IMR-90 (cell line): ENCODE results near the gene GNAT1. TPM values are rescaled to one million over a fixed set of nuclear protein-coding genes. Genes with fewer than 3 reads are reported as not detected.
A peak's percentile ranks its signal among the peaks of the same experiment; 100 is the strongest.

Source experiments
- ATAC-seq: fragments of 200-7000 bp; cut with Tn5 transposase; 2 replicates; pipeline ENCODE4 v1.9.1; 2020; ENCODE audit warnings: low read depth, mild to moderate bottlenecking, moderate library complexity
- BruUV-seq: library from RNA; stranded (reverse); fragments of 400-500 nt; replicated peaks from 2 replicates; lab custom pipeline; 2021; lab: Mats Ljungman, UMichigan
- CTCF ChIA-PET: fragments of 300-600 bp; formaldehyde crosslinking; extraction: SDS; loops from one replicate; lab custom pipeline; 2021; ENCODE audit warnings: antibody characterized with exemption; lab: Yijun Ruan, JAX
- POLR2A ChIA-PET: fragments of 300-600 bp; sonication (Branson Sonifier 250); formaldehyde crosslinking; loops from one replicate; lab custom pipeline; 2022; ENCODE audit warnings: antibody characterized with exemption; ENCODE audit not compliant: unreplicated experiment; lab: Charles Lee
- DNase-seq: peaks from one replicate; pipeline ENCODE4 v3.0.0; 2013
- H2AFZ ChIP-seq: replicated peaks from 2 replicates; pipeline ENCODE3; 2013; ENCODE audit warnings: low read length, mild to moderate bottlenecking; ENCODE audit not compliant: poor library complexity
- H2AK5ac ChIP-seq: 2 replicates; pipeline ENCODE4 v1.6.1; 2013; ENCODE audit warnings: low read depth, low read length, inconsistent platforms
- H2AK9ac ChIP-seq: replicated peaks from 2 replicates; pipeline ENCODE3; 2013; ENCODE audit warnings: mild to moderate bottlenecking, low read depth, low read length, moderate library complexity; ENCODE audit not compliant: poor library complexity
- H2BK120ac ChIP-seq: 2 replicates; pipeline ENCODE4 v1.6.1; 2013; ENCODE audit warnings: low read depth, low read length, inconsistent platforms
- H2BK15ac ChIP-seq: 3 replicates; pipeline ENCODE4 v1.6.1; 2013; ENCODE audit warnings: low read depth, low read length, inconsistent platforms
- H2BK20ac ChIP-seq: 2 replicates; pipeline ENCODE4 v1.6.1; 2013; ENCODE audit warnings: low read depth, mild to moderate bottlenecking, inconsistent platforms, low read length, moderate library complexity
- H2BK5ac ChIP-seq: 2 replicates; pipeline ENCODE4 v1.6.1; 2013; ENCODE audit warnings: mild to moderate bottlenecking, low read depth, low read length, inconsistent platforms; ENCODE audit not compliant: poor library complexity, severe bottlenecking
- H3K14ac ChIP-seq: replicated peaks from 2 replicates; pipeline ENCODE4 v1.6.1; 2013; ENCODE audit warnings: low read depth, low read length, inconsistent platforms
- H3K18ac ChIP-seq: 2 replicates; pipeline ENCODE4 v1.6.1; 2013; ENCODE audit warnings: low read depth, low read length, control low read depth
- H3K23ac ChIP-seq: 2 replicates; pipeline ENCODE4 v1.6.1; 2013; ENCODE audit warnings: low read depth, low read length, inconsistent platforms
- H3K27ac ChIP-seq: 2 replicates; pipeline ENCODE4 v1.5.1; 2013; ENCODE audit warnings: mild to moderate bottlenecking, control low read depth, low read length; ENCODE audit not compliant: insufficient read depth
- H3K27me3 ChIP-seq: 2 replicates; pipeline ENCODE4 v1.6.1; 2013; ENCODE audit warnings: low read length; ENCODE audit not compliant: control insufficient read depth, insufficient read depth
- H3K36me3 ChIP-seq: 2 replicates; pipeline ENCODE4 v1.6.1; 2013; ENCODE audit warnings: low read length, mixed read lengths; ENCODE audit not compliant: control insufficient read depth, insufficient read depth
- H3K4ac ChIP-seq: 2 replicates; pipeline ENCODE4 v1.6.1; 2013; ENCODE audit warnings: low read depth, low read length, inconsistent platforms
- H3K4me1 ChIP-seq: 2 replicates; pipeline ENCODE4 v1.6.1; 2013; ENCODE audit warnings: low read length, mixed read lengths; ENCODE audit not compliant: control insufficient read depth, insufficient read depth
- H3K4me2 ChIP-seq: 2 replicates; pipeline ENCODE4 v1.6.1; 2013; ENCODE audit warnings: low read depth, mild to moderate bottlenecking, control low read depth, low read length, moderate library complexity
- H3K4me3 ChIP-seq: 2 replicates; pipeline ENCODE4 v1.5.1; 2013; ENCODE audit warnings: low read depth, mild to moderate bottlenecking, control low read depth, low read length, moderate library complexity; ENCODE audit not compliant: insufficient read depth
- H3K56ac ChIP-seq: 2 replicates; pipeline ENCODE4 v1.6.1; 2013; ENCODE audit warnings: low read length, inconsistent platforms; ENCODE audit not compliant: insufficient read depth; ENCODE audit errors: extremely low read depth
- H3K79me1 ChIP-seq, 2 experiments: 2 replicates each; pipeline ENCODE4 v1.6.1; 2013; ENCODE audit warnings: low read length in 2 of 2, inconsistent platforms in 1 of 2, low read depth in 1 of 2
- H3K9ac ChIP-seq: 2 replicates; pipeline ENCODE4 v1.6.1; 2013; ENCODE audit warnings: low read depth, low read length, control low read depth
- H3K9me1 ChIP-seq: 2 replicates; pipeline ENCODE4 v1.6.1; 2013; ENCODE audit warnings: low read length, inconsistent platforms; ENCODE audit not compliant: insufficient read depth
- H3K9me3 ChIP-seq: 2 replicates; pipeline ENCODE4 v1.6.1; 2013; ENCODE audit warnings: low read length; ENCODE audit not compliant: control insufficient read depth, insufficient read depth
- H4K20me1 ChIP-seq: 2 replicates; pipeline ENCODE4 v1.6.1; 2013; ENCODE audit warnings: low read length, inconsistent platforms; ENCODE audit not compliant: insufficient read depth
- H4K5ac ChIP-seq: 2 replicates; pipeline ENCODE4 v1.6.1; 2013; ENCODE audit warnings: mild to moderate bottlenecking, low read depth, low read length, control low read depth
- H4K8ac ChIP-seq, 2 experiments: 2 replicates each; pipeline ENCODE4 v1.6.1; 2013; ENCODE audit warnings: low read depth in 2 of 2, low read length in 2 of 2, control low read depth in 1 of 2, inconsistent platforms in 1 of 2
- H4K91ac ChIP-seq: 2 replicates; pipeline ENCODE4 v1.6.1; 2013; ENCODE audit warnings: low read depth, low read length, inconsistent platforms; ENCODE audit not compliant: insufficient read depth
- CHD1 ChIP-seq: IDR thresholded peaks from 2 replicates; pipeline ENCODE4 v1.6.1; 2012; ENCODE audit warnings: low read depth, low read length, improper control_type of control experiment
- FOS ChIP-seq: fragments of 150-350 bp; IDR thresholded peaks from 2 replicates; pipeline ENCODE4 v1.6.1; 2016; ENCODE audit warnings: low read depth, low read length
- MAZ ChIP-seq: IDR thresholded peaks from 2 replicates; pipeline ENCODE4 v1.6.1; 2012; ENCODE audit warnings: low read depth, mild to moderate bottlenecking, low read length, improper control_type of control experiment, moderate library complexity, borderline replicate concordance
- MXI1 ChIP-seq: IDR thresholded peaks from 2 replicates; pipeline ENCODE4 v1.6.1; 2012; ENCODE audit warnings: low read depth, mild to moderate bottlenecking, low read length, moderate library complexity, borderline replicate concordance
- NFE2L2 ChIP-seq: fragments of 150-350 bp; IDR thresholded peaks from 2 replicates; pipeline ENCODE4 v1.6.1; 2016; ENCODE audit warnings: low read depth, mild to moderate bottlenecking, low read length
- POLR2A ChIP-seq: IDR thresholded peaks from 2 replicates; pipeline ENCODE4 v1.6.1; 2012; ENCODE audit warnings: mild to moderate bottlenecking, low read depth, low read length
- RAD21 ChIP-seq: IDR thresholded peaks from 2 replicates; pipeline ENCODE4 v1.6.1; 2012; ENCODE audit warnings: low read length, improper control_type of control experiment
- RCOR1 ChIP-seq: IDR thresholded peaks from 2 replicates; pipeline ENCODE4 v1.6.1; 2012; ENCODE audit warnings: mild to moderate bottlenecking, low read length, improper control_type of control experiment; ENCODE audit not compliant: insufficient replicate concordance
- RFX5 ChIP-seq: IDR thresholded peaks from 2 replicates; pipeline ENCODE4 v1.8.0; 2012; ENCODE audit warnings: low read depth, mild to moderate bottlenecking, low read length, moderate library complexity
- SMC3 ChIP-seq: fragments of 150-350 bp; IDR thresholded peaks from 2 replicates; pipeline ENCODE4 v1.6.1; 2016; ENCODE audit warnings: low read depth, mild to moderate bottlenecking, antibody characterized with exemption, low read length, moderate library complexity
- WGBS, 2 experiments: methylation state at CpG; one replicate each; pipeline versions ENCODE4 v1.1.5 to v1.1.7; 2013; ENCODE audit warnings: missing lambda C conversion rate in 2 of 2; ENCODE audit not compliant: insufficient read length in 1 of 2; ENCODE audit errors: extremely low coverage in 2 of 2; 5-methylcytosine and 5-hydroxymethylcytosine counted together
- dilution Hi-C: fragments of 300-500 bp; cut with HindIII; formaldehyde crosslinking; loops from one replicate; pipeline ENCODE4 v1.14.3; 2018; ENCODE audit warnings: low sequenced_read_pairs; ENCODE audit not compliant: unreplicated experiment
- in situ Hi-C: fragments of 300-500 bp; cut with MboI; formaldehyde crosslinking; loops from 3 replicates; pipeline ENCODE4 v1.14.3; 2019; ENCODE audit warnings: low sequenced_read_pairs, inconsistent platforms, mixed read lengths
- intact Hi-C: fragments of 100-400 bp; cut with micrococcal nuclease; formaldehyde crosslinking; loops from 2 replicates; pipeline ENCODE4 v1.10.0; 2022
- polyA plus RNA-seq, 3 experiments: library from polyadenylated mRNA; depleted of rRNA; stranded (reverse); fragments of >200 nt; gene quantifications; 2 replicates each; pipeline ENCODE4 v1.2.3, GENCODE V29; 2012; ENCODE audit warnings: low replicate concordance in 1 of 3
- total RNA-seq: library from RNA; depleted of rRNA; stranded (reverse); fragments of >200 nt; gene quantifications from 2 replicates; pipeline ENCODE4 v1.2.3, GENCODE V29; 2012
- TF ChIP-seq, protein P1 (sequence below): fragments of 150-350 bp; IDR thresholded peaks from 2 replicates; pipeline ENCODE4 v1.6.1; 2016; ENCODE audit warnings: low read depth, mild to moderate bottlenecking, low read length, moderate library complexity, borderline replicate concordance
- TF ChIP-seq, protein P2 (sequence below): fragments of 150-350 bp; IDR thresholded peaks from 2 replicates; pipeline ENCODE4 v1.6.1; 2017; ENCODE audit warnings: mild to moderate bottlenecking, antibody characterized with exemption, low read length, low read depth

Gene GNAT1
- total and polyA plus RNA-seq, 2 of the 4 experiments (the other 2 are of a cell fraction) = not detected

DNA sequence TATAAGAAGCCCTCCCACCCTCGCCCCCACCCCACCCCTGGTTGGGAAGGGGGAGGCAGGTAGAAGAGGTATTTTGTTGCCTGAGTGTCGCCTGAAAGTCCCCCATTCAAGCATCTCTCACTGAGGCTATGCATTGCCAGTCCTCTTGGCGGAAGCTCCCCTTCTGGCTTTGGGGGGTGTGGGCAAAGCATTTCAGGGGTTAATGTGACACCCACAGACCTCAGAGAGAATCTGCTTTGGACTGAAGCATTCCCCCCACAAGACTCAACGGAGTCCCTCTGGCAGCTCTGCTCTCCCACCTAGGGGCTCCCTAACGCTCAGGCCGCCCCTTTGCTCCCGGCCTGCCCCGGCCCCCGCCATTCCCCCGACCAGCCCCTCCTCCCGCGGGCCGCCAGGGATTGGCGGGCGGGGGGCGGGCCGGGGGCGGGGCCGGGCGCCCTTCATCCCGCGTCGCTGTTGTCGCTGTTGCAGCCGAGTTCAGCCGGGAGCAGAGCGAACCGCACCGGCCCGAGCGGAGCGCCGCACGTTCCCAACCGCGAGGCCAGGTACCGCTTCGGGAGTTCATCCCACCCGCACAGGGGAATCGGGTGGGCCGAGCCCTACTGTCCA, 13.5 kb downstream of the GNAT1 start, which contains the start of gene SLC38A3 (continued):
- TF ChIP-seq NFE2L2 (no peak), SMC3 (no peak)

DNA sequence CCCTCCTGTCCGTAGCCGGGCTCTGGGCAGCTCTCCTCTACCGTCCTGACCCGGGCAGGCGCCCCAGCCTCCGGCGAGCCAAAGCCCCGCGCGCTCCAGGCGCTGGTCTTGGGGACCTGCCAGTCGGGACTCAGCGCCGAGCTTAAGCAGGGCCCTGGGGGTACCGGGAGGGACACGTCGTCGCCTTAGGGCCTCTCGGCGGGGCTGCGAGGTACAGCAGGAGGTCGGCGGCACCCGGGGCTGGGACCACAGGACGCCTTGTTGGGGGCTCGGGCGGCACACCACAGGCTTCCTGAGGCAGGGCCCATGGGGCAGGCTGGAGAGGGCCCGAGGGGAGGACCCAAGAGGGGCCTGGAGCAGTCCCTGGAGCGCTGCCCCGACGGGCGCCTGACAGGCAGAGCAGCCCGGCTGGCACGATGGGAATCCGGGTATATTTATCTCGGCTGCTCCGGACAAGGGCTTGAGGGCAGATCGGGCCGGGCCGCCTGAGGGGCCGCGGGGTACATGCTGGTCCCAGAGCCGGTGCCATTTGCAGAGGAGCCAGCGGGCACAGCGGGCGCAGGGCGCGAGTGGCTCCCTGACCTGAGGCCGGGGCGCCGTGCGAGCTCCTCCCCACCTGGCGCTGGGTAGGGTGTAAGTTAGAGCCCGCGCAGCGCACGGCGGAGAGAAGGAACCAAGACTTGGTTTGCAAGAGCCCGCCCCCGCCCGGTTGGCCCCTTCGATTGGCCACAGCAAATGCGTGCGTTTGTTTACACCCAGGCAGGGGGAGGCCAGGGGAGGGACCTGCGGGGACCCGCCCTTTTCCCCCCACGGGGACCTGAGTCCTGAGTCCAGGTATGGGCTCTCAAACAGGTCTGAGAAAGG, 14.2 kb downstream of the GNAT1 start:
- dilution Hi-C loops = no loop called here
- H3K9me3 ChIP-seq = no peaks in the 10 kb centered on the region
- no peak overlapping the region for H4K91ac ChIP-seq
- no TSS peak for BruUV-seq
- no peaks in the 10 kb centered on the region for H3K9me1 ChIP-seq
- H2BK120ac ChIP-seq = no peak overlapping the region
- ChIA-PET POLR2A (no interaction called here), CTCF (no interaction called here)
- no peak overlapping the region for H4K5ac ChIP-seq
- in situ Hi-C loops = no loop called here
- H3K14ac ChIP-seq = no peak overlapping the region
- peak overlapping the region; percentile 82 for H3K4me2 ChIP-seq
- H3K23ac ChIP-seq = no peak overlapping the region
- no peaks in the 10 kb centered on the region for H3K36me3 ChIP-seq
- H2AFZ ChIP-seq = peak overlapping the region; percentile 83
- no peak overlapping the region for H2AK9ac ChIP-seq
- peaks cover 2% of the 10 kb centered on the region; the same call in 1 of the 2 replicates for H3K4me1 ChIP-seq
- peaks cover 70% of the 10 kb centered on the region for H3K27me3 ChIP-seq
- H3K56ac ChIP-seq = no peak overlapping the region
- H3K27ac ChIP-seq = no peak overlapping the region
- ATAC-seq (peak; percentile 67), DNase-seq (no peak)
- H3K9ac ChIP-seq = no peak overlapping the region
- H4K8ac ChIP-seq = no peak overlapping the region
- H2BK20ac ChIP-seq = no peak overlapping the region
- no peaks in the 10 kb centered on the region for H3K79me1 ChIP-seq
- no peak overlapping the region for H2BK5ac ChIP-seq
- H3K4me3 ChIP-seq = peak overlapping the region; percentile 43
- no peak overlapping the region for H3K4ac ChIP-seq
- H2AK5ac ChIP-seq = no peak overlapping the region
- 5% methylated on average over 43 of the region's 67 CpGs; no CpG with 5 or more reads in 1 of the 2 experiments for WGBS, 2 experiments
- no peak overlapping the region for H2BK15ac ChIP-seq
- intact Hi-C loops = no loop called here
- no peak overlapping the region for H3K18ac ChIP-seq
- no peaks in the 10 kb centered on the region; the same call in 1 of the 2 replicates for H4K20me1 ChIP-seq
- TF ChIP-seq RCOR1 = no peak
- TF ChIP-seq CHD1 = no peak
- TF ChIP-seq POLR2A = no peak
- no peak for TF ChIP-seq MXI1
- TF ChIP-seq RFX5 = no peak
- no peak for TF ChIP-seq RAD21
- TF ChIP-seq SMC3 = no peak
- no peak for TF ChIP-seq FOS
- TF ChIP-seq NFE2L2 = no peak
- TF ChIP-seq, protein P1, sequence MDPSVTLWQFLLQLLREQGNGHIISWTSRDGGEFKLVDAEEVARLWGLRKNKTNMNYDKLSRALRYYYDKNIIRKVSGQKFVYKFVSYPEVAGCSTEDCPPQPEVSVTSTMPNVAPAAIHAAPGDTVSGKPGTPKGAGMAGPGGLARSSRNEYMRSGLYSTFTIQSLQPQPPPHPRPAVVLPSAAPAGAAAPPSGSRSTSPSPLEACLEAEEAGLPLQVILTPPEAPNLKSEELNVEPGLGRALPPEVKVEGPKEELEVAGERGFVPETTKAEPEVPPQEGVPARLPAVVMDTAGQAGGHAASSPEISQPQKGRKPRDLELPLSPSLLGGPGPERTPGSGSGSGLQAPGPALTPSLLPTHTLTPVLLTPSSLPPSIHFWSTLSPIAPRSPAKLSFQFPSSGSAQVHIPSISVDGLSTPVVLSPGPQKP = no peak
- TF ChIP-seq, protein P2, sequence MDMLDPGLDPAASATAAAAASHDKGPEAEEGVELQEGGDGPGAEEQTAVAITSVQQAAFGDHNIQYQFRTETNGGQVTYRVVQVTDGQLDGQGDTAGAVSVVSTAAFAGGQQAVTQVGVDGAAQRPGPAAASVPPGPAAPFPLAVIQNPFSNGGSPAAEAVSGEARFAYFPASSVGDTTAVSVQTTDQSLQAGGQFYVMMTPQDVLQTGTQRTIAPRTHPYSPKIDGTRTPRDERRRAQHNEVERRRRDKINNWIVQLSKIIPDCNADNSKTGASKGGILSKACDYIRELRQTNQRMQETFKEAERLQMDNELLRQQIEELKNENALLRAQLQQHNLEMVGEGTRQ = no peak
- no peak for TF ChIP-seq MAZ
